GM23338 (cell line): ENCODE results near the gene FYTTD1.

Experiments
- CREB1 ChIP-seq: fragments of 250-450 bp; sonication (Bioruptor Pico); IDR thresholded peaks from 2 replicates; pipeline ENCODE4 v1.5.0; 2020; ENCODE audit warnings: low read depth, mild to moderate bottlenecking, moderate library complexity
- EZH2 ChIP-seq: fragments of 200-600 bp; sonication (generic); IDR thresholded peaks from one replicate; pipeline ENCODE4 v1.8.0; 2017; ENCODE audit warnings: antibody characterized with exemption, mild to moderate bottlenecking, low read depth; ENCODE audit not compliant: unreplicated experiment
- EZH2phosphoT487 ChIP-seq: fragments of 200-600 bp; sonication (generic); IDR thresholded peaks from one replicate; pipeline ENCODE4 v1.8.1; 2018; ENCODE audit warnings: antibody characterized with exemption; ENCODE audit not compliant: unreplicated experiment
- JUNB ChIP-seq: IDR thresholded peaks from one replicate; pipeline ENCODE4 v1.6.1; 2016; ENCODE audit warnings: antibody characterized with exemption; ENCODE audit not compliant: unreplicated experiment
- NANOG ChIP-seq: IDR thresholded peaks from 2 replicates; pipeline ENCODE4 v1.6.1; 2016; ENCODE audit warnings: antibody characterized with exemption, borderline replicate concordance
- POLR2AphosphoS5 ChIP-seq: IDR thresholded peaks from 2 replicates; pipeline ENCODE4 v1.6.1; 2016; ENCODE audit warnings: antibody characterized with exemption, low read depth
- STAT1 ChIP-seq: IDR thresholded peaks from one replicate; pipeline ENCODE4 v1.6.1; 2016; ENCODE audit warnings: antibody characterized with exemption; ENCODE audit not compliant: unreplicated experiment
- TF ChIP-seq, protein P1 (sequence below): IDR thresholded peaks from one replicate; pipeline ENCODE4 v1.6.1; 2018; ENCODE audit warnings: antibody characterized with exemption; ENCODE audit not compliant: unreplicated experiment
- TF ChIP-seq, protein P2 (sequence below), 2 experiments: fragments of 200-600 bp in 1 of 2; sonication (generic) in 1 of 2; conservative IDR thresholded peaks; 2 replicates each; pipeline versions ENCODE4 v1.5.1 to v1.6.1; 2016 to 2017; ENCODE audit warnings: antibody characterized with exemption in 2 of 2, low read depth in 2 of 2, mild to moderate bottlenecking in 2 of 2, moderate library complexity in 1 of 2
- TF ChIP-seq, protein P3 (sequence below): IDR thresholded peaks from 2 replicates; pipeline ENCODE4 v1.6.1; 2016; ENCODE audit warnings: antibody characterized with exemption
- TF ChIP-seq, protein P4 (sequence below): fragments of 250-450 bp; sonication (Bioruptor Pico); IDR thresholded peaks from 2 replicates; pipeline ENCODE4 v1.5.0; 2020; ENCODE audit warnings: mild to moderate bottlenecking, moderate library complexity

DNA sequence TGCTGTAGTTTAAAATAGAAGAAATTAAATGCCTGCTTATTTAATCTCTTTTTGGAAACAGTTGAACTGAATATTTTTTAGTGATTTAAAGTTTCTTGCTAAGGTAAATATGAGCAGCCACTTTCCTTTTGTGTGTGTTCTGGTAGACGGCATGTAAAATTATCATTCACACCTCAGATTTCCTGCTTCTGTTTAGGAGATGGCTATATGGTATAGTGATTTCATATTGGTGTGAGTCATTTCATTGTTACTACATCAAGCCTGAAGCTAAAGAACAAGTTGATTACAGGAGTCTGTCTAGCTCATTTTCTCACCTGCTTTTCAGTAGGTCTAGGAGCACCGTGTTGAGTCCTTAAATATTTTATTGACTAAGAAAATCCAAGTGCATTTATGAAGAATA lies 43.6 kb downstream of the FYTTD1 start:
- TF ChIP-seq, protein P1, sequence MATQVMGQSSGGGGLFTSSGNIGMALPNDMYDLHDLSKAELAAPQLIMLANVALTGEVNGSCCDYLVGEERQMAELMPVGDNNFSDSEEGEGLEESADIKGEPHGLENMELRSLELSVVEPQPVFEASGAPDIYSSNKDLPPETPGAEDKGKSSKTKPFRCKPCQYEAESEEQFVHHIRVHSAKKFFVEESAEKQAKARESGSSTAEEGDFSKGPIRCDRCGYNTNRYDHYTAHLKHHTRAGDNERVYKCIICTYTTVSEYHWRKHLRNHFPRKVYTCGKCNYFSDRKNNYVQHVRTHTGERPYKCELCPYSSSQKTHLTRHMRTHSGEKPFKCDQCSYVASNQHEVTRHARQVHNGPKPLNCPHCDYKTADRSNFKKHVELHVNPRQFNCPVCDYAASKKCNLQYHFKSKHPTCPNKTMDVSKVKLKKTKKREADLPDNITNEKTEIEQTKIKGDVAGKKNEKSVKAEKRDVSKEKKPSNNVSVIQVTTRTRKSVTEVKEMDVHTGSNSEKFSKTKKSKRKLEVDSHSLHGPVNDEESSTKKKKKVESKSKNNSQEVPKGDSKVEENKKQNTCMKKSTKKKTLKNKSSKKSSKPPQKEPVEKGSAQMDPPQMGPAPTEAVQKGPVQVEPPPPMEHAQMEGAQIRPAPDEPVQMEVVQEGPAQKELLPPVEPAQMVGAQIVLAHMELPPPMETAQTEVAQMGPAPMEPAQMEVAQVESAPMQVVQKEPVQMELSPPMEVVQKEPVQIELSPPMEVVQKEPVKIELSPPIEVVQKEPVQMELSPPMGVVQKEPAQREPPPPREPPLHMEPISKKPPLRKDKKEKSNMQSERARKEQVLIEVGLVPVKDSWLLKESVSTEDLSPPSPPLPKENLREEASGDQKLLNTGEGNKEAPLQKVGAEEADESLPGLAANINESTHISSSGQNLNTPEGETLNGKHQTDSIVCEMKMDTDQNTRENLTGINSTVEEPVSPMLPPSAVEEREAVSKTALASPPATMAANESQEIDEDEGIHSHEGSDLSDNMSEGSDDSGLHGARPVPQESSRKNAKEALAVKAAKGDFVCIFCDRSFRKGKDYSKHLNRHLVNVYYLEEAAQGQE: no peak
- TF ChIP-seq, protein P2, sequence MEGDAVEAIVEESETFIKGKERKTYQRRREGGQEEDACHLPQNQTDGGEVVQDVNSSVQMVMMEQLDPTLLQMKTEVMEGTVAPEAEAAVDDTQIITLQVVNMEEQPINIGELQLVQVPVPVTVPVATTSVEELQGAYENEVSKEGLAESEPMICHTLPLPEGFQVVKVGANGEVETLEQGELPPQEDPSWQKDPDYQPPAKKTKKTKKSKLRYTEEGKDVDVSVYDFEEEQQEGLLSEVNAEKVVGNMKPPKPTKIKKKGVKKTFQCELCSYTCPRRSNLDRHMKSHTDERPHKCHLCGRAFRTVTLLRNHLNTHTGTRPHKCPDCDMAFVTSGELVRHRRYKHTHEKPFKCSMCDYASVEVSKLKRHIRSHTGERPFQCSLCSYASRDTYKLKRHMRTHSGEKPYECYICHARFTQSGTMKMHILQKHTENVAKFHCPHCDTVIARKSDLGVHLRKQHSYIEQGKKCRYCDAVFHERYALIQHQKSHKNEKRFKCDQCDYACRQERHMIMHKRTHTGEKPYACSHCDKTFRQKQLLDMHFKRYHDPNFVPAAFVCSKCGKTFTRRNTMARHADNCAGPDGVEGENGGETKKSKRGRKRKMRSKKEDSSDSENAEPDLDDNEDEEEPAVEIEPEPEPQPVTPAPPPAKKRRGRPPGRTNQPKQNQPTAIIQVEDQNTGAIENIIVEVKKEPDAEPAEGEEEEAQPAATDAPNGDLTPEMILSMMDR (conservative IDR thresholded peaks at IDR 0.05; ENCODE audit: low read depth in 2 of 2): no peak
- TF ChIP-seq JUNB: no peak
- no peak for TF ChIP-seq EZH2
- TF ChIP-seq POLR2AphosphoS5: no peak
- TF ChIP-seq, protein P3, sequence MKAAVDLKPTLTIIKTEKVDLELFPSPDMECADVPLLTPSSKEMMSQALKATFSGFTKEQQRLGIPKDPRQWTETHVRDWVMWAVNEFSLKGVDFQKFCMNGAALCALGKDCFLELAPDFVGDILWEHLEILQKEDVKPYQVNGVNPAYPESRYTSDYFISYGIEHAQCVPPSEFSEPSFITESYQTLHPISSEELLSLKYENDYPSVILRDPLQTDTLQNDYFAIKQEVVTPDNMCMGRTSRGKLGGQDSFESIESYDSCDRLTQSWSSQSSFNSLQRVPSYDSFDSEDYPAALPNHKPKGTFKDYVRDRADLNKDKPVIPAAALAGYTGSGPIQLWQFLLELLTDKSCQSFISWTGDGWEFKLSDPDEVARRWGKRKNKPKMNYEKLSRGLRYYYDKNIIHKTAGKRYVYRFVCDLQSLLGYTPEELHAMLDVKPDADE: no peak
- no peak for TF ChIP-seq NANOG
- no peak for TF ChIP-seq CREB1 (CRISPR knock-in tag)
- TF ChIP-seq EZH2phosphoT487: no peak
- no peak for TF ChIP-seq STAT1
- TF ChIP-seq, protein P4, sequence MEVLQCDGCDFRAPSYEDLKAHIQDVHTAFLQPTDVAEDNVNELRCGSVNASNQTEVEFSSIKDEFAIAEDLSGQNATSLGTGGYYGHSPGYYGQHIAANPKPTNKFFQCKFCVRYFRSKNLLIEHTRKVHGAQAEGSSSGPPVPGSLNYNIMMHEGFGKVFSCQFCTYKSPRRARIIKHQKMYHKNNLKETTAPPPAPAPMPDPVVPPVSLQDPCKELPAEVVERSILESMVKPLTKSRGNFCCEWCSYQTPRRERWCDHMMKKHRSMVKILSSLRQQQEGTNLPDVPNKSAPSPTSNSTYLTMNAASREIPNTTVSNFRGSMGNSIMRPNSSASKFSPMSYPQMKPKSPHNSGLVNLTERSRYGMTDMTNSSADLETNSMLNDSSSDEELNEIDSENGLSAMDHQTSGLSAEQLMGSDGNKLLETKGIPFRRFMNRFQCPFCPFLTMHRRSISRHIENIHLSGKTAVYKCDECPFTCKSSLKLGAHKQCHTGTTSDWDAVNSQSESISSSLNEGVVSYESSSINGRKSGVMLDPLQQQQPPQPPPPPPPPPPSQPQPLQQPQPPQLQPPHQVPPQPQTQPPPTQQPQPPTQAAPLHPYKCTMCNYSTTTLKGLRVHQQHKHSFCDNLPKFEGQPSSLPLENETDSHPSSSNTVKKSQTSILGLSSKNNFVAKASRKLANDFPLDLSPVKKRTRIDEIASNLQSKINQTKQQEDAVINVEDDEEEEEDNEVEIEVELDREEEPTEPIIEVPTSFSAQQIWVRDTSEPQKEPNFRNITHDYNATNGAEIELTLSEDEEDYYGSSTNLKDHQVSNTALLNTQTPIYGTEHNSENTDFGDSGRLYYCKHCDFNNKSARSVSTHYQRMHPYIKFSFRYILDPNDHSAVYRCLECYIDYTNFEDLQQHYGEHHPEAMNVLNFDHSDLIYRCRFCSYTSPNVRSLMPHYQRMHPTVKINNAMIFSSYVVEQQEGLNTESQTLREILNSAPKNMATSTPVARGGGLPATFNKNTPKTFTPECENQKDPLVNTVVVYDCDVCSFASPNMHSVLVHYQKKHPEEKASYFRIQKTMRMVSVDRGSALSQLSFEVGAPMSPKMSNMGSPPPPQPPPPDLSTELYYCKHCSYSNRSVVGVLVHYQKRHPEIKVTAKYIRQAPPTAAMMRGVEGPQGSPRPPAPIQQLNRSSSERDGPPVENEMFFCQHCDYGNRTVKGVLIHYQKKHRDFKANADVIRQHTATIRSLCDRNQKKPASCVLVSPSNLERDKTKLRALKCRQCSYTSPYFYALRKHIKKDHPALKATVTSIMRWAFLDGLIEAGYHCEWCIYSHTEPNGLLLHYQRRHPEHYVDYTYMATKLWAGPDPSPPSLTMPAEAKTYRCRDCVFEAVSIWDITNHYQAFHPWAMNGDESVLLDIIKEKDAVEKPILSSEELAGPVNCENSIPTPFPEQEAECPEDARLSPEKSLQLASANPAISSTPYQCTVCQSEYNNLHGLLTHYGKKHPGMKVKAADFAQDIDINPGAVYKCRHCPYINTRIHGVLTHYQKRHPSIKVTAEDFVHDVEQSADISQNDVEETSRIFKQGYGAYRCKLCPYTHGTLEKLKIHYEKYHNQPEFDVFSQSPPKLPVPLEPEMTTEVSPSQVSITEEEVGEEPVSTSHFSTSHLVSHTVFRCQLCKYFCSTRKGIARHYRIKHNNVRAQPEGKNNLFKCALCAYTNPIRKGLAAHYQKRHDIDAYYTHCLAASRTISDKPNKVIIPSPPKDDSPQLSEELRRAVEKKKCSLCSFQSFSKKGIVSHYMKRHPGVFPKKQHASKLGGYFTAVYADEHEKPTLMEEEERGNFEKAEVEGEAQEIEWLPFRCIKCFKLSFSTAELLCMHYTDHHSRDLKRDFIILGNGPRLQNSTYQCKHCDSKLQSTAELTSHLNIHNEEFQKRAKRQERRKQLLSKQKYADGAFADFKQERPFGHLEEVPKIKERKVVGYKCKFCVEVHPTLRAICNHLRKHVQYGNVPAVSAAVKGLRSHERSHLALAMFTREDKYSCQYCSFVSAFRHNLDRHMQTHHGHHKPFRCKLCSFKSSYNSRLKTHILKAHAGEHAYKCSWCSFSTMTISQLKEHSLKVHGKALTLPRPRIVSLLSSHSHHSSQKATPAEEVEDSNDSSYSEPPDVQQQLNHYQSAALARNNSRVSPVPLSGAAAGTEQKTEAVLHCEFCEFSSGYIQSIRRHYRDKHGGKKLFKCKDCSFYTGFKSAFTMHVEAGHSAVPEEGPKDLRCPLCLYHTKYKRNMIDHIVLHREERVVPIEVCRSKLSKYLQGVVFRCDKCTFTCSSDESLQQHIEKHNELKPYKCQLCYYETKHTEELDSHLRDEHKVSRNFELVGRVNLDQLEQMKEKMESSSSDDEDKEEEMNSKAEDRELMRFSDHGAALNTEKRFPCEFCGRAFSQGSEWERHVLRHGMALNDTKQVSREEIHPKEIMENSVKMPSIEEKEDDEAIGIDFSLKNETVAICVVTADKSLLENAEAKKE (CRISPR knock-in tag): no peak
